ENCODE results near the gene TMEM45A.

Gene TMEM45A

DNA sequence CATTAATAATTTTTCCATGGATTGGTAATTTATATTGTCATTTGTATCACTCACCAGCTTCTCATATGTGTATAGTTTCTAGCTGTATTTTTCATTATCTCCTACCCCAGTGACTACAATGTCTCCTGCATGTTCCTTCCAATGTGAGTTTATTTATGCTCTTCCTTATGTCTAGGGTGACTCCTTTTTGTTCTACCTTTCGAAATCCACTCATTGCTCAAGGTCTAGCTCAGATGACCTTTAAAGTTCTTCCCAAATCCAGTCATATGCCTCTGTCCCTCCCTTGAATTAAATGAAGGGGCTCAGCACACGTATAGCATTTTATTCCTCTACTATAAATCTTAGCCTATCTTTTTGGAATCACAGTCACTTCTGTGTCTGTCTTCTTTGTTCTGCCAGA lies 53.0 kb downstream of the TMEM45A start:
- Histone ChIP-seq H3K9ac (ENCODE audit: low read length) (no peak overlapping the region), H3K4me3 (ENCODE audit: low read length) (no peak overlapping the region), H3K27me3 (ENCODE audit: control insufficient read depth, insufficient read depth, low read length) (no peaks in the 10 kb centered on the region), H3K4me1 (ENCODE audit: control insufficient read depth, insufficient read depth, low read length) (no peaks in the 10 kb centered on the region), H3K27ac (ENCODE audit: low read depth, low read length) (no peak overlapping the region), H3K36me3 (ENCODE audit: control insufficient read depth, insufficient read depth, low read length) (no peaks in the 10 kb centered on the region)

DNA sequence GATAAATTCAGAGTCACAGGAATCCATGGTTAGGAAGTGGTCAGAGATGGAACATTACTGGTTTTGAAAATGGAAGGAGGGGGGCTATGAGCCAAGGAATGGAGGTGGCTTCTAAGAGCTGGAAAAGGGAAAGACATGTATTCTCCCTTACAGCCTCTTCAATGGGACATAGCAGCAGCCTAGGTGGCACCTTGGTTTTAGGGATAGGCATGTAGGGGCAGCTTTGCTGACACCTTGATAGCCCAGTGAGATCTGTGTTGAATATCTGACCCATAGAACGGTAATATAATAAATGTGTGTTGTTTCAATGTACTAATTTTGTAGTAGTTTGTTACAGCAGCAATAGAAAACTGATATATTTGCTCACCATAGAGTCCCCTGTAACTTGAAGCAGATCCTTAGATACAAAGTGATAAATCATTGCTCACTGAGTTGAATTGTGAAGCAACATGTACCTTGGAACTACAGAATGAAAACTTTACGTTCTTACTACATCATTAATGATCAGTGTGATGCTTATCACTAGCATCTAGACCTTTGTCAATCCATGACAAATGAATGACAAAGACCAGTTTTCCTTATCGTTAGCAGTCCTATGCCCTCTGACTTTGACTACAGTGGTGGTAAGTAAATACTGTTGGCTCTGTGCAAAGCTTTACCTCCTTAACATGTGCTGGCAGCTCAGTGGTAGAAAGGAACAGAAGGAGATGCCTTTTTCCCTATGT lies 53.8 kb downstream of the TMEM45A start:
- Histone ChIP-seq H3K9ac (ENCODE audit: low read length) (no peak overlapping the region), H3K27me3 (ENCODE audit: control insufficient read depth, insufficient read depth, low read length) (no peaks in the 10 kb centered on the region), H3K4me3 (ENCODE audit: low read length) (no peak overlapping the region), H3K27ac (ENCODE audit: low read depth, low read length) (no peak overlapping the region), H3K36me3 (ENCODE audit: control insufficient read depth, insufficient read depth, low read length) (no peaks in the 10 kb centered on the region), H3K4me1 (ENCODE audit: control insufficient read depth, insufficient read depth, low read length) (no peaks in the 10 kb centered on the region)

DNA sequence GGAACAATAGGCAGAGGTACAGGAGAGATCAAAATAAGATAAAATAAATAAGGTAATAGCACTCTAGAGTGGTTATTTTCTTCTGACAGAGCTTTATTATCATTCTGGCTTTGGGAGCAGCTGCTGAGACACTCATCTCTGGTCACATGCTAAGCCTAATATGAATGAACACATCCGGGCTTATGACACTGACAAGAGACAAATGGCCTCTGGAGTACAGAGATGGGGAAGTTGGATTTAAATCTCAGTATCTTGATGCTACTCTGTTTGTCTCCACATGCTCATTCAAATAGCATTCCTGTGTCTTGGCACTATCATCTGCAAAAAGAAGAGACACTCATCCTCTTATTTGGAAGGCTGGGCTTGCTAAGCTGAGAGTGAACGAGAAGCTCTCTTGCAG lies 55.6 kb downstream of the TMEM45A start:
- H3K4me1 ChIP-seq (ENCODE audit: control insufficient read depth, insufficient read depth, low read length) = no peaks in the 10 kb centered on the region
- no peaks in the 10 kb centered on the region for H3K27me3 ChIP-seq (ENCODE audit: control insufficient read depth, insufficient read depth, low read length)
- no peaks in the 10 kb centered on the region for H3K36me3 ChIP-seq (ENCODE audit: control insufficient read depth, insufficient read depth, low read length)
- H3K4me3 ChIP-seq (ENCODE audit: low read length) = no peak overlapping the region
- no peak overlapping the region for H3K9ac ChIP-seq (ENCODE audit: low read length)
- no peak overlapping the region for H3K27ac ChIP-seq (ENCODE audit: low read depth, low read length)

- H3K36me3 ChIP-seq (ENCODE audit: control insufficient read depth, insufficient read depth, low read length) = no peaks in the 10 kb centered on the region
These were observed 61.4 kb downstream of the TMEM45A start for GRCh38 chr3:100553618-100554372.

GRCh38 chr3:100554373-100554676 lies 61.9 kb downstream of the TMEM45A start:
- H3K4me3 ChIP-seq (ENCODE audit: low read length) = no peak overlapping the region

More at GRCh38 chr3:100553618-100554372, 61.4 kb downstream of the TMEM45A start:
- Histone ChIP-seq H3K9ac (ENCODE audit: low read length) (no peak overlapping the region), H3K27me3 (ENCODE audit: control insufficient read depth, insufficient read depth, low read length) (no peaks in the 10 kb centered on the region), H3K4me1 (ENCODE audit: control insufficient read depth, insufficient read depth, low read length) (no peaks in the 10 kb centered on the region), H3K4me3 (ENCODE audit: low read length) (no peak overlapping the region), H3K27ac (ENCODE audit: low read depth, low read length) (no peak overlapping the region)

GRCh38 chr3:100556673-100557310 lies 64.4 kb downstream of the TMEM45A start:
- H3K4me1 ChIP-seq (ENCODE audit: control insufficient read depth, insufficient read depth, low read length) = peaks cover 2% of the 10 kb centered on the region
- no peak overlapping the region for H3K27ac ChIP-seq (ENCODE audit: low read depth, low read length)
- no peaks in the 10 kb centered on the region for H3K27me3 ChIP-seq (ENCODE audit: control insufficient read depth, insufficient read depth, low read length)
- H3K9ac ChIP-seq (ENCODE audit: low read length) = no peak overlapping the region
- no peaks in the 10 kb centered on the region for H3K36me3 ChIP-seq (ENCODE audit: control insufficient read depth, insufficient read depth, low read length)
- H3K4me3 ChIP-seq (ENCODE audit: low read length) = no peak overlapping the region

More at GRCh38 chr3:100554373-100554676, 61.9 kb downstream of the TMEM45A start:
- H3K4me1 ChIP-seq (ENCODE audit: control insufficient read depth, insufficient read depth, low read length) = no peaks in the 10 kb centered on the region
- no peak overlapping the region for H3K27ac ChIP-seq (ENCODE audit: low read depth, low read length)
- no peaks in the 10 kb centered on the region for H3K36me3 ChIP-seq (ENCODE audit: control insufficient read depth, insufficient read depth, low read length)
- no peaks in the 10 kb centered on the region for H3K27me3 ChIP-seq (ENCODE audit: control insufficient read depth, insufficient read depth, low read length)
- H3K9ac ChIP-seq (ENCODE audit: low read length) = no peak overlapping the region

- Histone ChIP-seq H3K9ac (ENCODE audit: low read length) (no peak overlapping the region), H3K27ac (ENCODE audit: low read depth, low read length) (no peak overlapping the region), H3K36me3 (ENCODE audit: control insufficient read depth, insufficient read depth, low read length) (no peaks in the 10 kb centered on the region), H3K27me3 (ENCODE audit: control insufficient read depth, insufficient read depth, low read length) (no peaks in the 10 kb centered on the region), H3K4me3 (ENCODE audit: low read length) (no peak overlapping the region), H3K4me1 (ENCODE audit: control insufficient read depth, insufficient read depth, low read length) (peaks cover 2% of the 10 kb centered on the region)
These were observed 65.8 kb downstream of the TMEM45A start for GRCh38 chr3:100558233-100558632.

DNA sequence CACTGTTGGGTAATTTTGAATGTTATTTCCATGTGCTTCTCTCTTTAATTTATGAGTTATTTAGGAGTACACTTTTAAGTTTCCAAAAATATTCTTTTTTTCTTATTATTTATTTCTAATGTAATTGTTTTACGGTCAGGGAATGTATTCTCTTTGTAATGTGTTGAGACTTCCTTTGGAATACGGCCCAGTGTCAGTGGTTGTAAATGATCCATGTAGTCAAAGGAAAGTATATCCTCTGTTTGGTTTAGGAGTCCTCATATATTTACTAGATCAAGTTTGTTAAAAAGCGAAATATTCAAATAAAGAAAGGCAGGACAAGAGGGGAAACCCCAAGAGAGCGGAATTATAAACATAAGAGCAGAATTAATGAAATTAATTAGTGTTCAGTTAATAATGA lies 68.0 kb downstream of the TMEM45A start:
- Histone ChIP-seq H3K4me3 (ENCODE audit: low read length) (no peak overlapping the region), H3K27ac (ENCODE audit: low read depth, low read length) (no peak overlapping the region), H3K4me1 (ENCODE audit: control insufficient read depth, insufficient read depth, low read length) (peaks cover 2% of the 10 kb centered on the region), H3K27me3 (ENCODE audit: control insufficient read depth, insufficient read depth, low read length) (no peaks in the 10 kb centered on the region), H3K9ac (ENCODE audit: low read length) (no peak overlapping the region), H3K36me3 (ENCODE audit: control insufficient read depth, insufficient read depth, low read length) (no peaks in the 10 kb centered on the region)

DNA sequence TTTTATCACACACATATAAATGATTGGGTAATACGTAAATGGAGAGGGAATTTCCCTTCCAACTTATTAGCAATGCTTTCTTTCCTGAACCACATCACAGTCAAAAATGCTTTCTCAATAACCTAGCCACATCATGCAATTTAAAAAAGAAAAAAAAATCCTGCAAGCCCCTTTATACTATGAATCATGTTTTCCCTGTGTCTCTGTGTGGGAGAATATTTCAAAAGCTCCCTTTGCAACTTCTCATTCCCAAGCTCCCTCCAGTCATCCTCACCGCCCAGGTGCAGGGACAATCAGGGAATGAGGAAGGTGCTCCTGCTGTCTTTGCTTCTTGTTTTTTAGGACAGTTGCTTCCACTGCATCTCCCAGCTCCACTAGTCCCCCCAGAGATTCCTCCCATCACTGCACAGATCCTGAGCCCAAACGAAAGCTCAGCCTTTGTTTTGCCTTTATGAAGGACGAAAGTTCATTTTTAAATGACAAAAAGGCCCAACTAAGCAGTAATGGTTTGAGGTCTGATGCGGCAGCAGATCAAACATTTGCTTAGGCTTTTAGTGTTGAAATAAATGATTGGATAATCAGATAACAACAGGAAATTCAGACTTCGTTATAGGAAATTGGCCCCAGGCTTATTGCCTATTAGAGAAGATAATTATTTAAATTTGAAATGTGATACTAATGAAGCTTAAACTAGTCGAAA lies 69.2 kb downstream of the TMEM45A start:
- H3K36me3 ChIP-seq (ENCODE audit: control insufficient read depth, insufficient read depth, low read length) = no peaks in the 10 kb centered on the region
- H3K27me3 ChIP-seq (ENCODE audit: control insufficient read depth, insufficient read depth, low read length) = no peaks in the 10 kb centered on the region
- peaks cover 2% of the 10 kb centered on the region for H3K4me1 ChIP-seq (ENCODE audit: control insufficient read depth, insufficient read depth, low read length)
- no peak overlapping the region for H3K4me3 ChIP-seq (ENCODE audit: low read length)
- H3K27ac ChIP-seq (ENCODE audit: low read depth, low read length) = no peak overlapping the region
- no peak overlapping the region for H3K9ac ChIP-seq (ENCODE audit: low read length)

GRCh38 chr3:100562224-100562857 lies 69.9 kb downstream of the TMEM45A start:
- Histone ChIP-seq H3K9ac (ENCODE audit: low read length) (no peak overlapping the region), H3K27me3 (ENCODE audit: control insufficient read depth, insufficient read depth, low read length) (no peaks in the 10 kb centered on the region), H3K36me3 (ENCODE audit: control insufficient read depth, insufficient read depth, low read length) (no peaks in the 10 kb centered on the region), H3K4me3 (ENCODE audit: low read length) (no peak overlapping the region), H3K4me1 (ENCODE audit: control insufficient read depth, insufficient read depth, low read length) (peaks cover 2% of the 10 kb centered on the region), H3K27ac (ENCODE audit: low read depth, low read length) (no peak overlapping the region)

GRCh38 chr3:100563228-100563627 lies 70.8 kb downstream of the TMEM45A start:
- no peaks in the 10 kb centered on the region for H3K27me3 ChIP-seq (ENCODE audit: control insufficient read depth, insufficient read depth, low read length)

DNA sequence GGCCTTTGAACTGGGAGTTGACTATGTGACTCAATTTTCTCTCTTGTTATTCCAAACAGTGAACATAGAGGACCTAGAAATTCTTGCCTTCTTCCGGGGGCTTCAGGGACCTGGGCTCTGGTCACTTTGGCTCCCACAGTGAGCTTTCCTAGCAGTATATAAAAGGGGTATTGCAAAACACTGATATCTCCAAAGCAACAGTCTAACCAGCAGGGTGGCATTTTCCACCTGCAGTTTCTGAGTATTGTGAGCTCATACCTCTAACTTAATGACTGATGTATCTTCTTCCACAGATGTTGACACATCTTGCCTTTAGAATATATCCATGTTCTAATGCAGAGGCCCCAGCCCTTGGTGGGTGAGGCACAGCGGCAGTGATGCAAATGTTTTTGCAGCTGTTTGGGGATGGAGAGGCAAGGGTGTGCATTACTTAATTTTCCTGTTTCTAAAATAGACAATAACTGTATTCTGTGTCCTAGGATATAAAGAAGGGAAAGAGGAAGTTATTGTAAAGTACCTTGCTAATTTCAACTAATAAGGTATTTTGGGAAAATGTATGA lies 71.3 kb downstream of the TMEM45A start:
- Histone ChIP-seq H3K4me3 (ENCODE audit: low read length) (no peak overlapping the region), H3K4me1 (ENCODE audit: control insufficient read depth, insufficient read depth, low read length) (peaks cover 2% of the 10 kb centered on the region), H3K9ac (ENCODE audit: low read length) (no peak overlapping the region), H3K36me3 (ENCODE audit: control insufficient read depth, insufficient read depth, low read length) (no peaks in the 10 kb centered on the region), H3K27ac (ENCODE audit: low read depth, low read length) (no peak overlapping the region), H3K27me3 (ENCODE audit: control insufficient read depth, insufficient read depth, low read length) (no peaks in the 10 kb centered on the region)

More at GRCh38 chr3:100563228-100563627, 70.8 kb downstream of the TMEM45A start:
- Histone ChIP-seq H3K9ac (ENCODE audit: low read length) (no peak overlapping the region), H3K27ac (ENCODE audit: low read depth, low read length) (no peak overlapping the region), H3K4me3 (ENCODE audit: low read length) (no peak overlapping the region), H3K4me1 (ENCODE audit: control insufficient read depth, insufficient read depth, low read length) (peaks cover 2% of the 10 kb centered on the region), H3K36me3 (ENCODE audit: control insufficient read depth, insufficient read depth, low read length) (no peaks in the 10 kb centered on the region)
